ENCODE results near the gene KCNMA1.

Gene KCNMA1

GRCh38 chr10:77633376-77633775 is 4.2 kb downstream of the KCNMA1 start:
- no peak overlapping the region for H3K9ac ChIP-seq (ENCODE audit: low read depth, low read length)
- no peaks in the 10 kb centered on the region for H3K36me3 ChIP-seq (ENCODE audit: insufficient read depth, low read length)
- H3K9me3 ChIP-seq (ENCODE audit: control insufficient read depth, insufficient read depth, low read length) = no peaks in the 10 kb centered on the region
- peaks cover 16% of the 10 kb centered on the region for H3K4me1 ChIP-seq (ENCODE audit: insufficient read depth, low read length)

GRCh38 chr10:77631241-77631640 is 6.4 kb downstream of the KCNMA1 start:
- Histone ChIP-seq H3K4me1 (ENCODE audit: insufficient read depth, low read length) (peaks cover 16% of the 10 kb centered on the region), H3K36me3 (ENCODE audit: insufficient read depth, low read length) (no peaks in the 10 kb centered on the region), H3K9me3 (ENCODE audit: control insufficient read depth, insufficient read depth, low read length) (no peaks in the 10 kb centered on the region), H3K9ac (ENCODE audit: low read depth, low read length) (no peak overlapping the region)

- no peaks in the 10 kb centered on the region for H3K9me3 ChIP-seq (ENCODE audit: control insufficient read depth, insufficient read depth, low read length)
- H3K4me1 ChIP-seq (ENCODE audit: insufficient read depth, low read length) = peaks cover 16% of the 10 kb centered on the region
- H3K9ac ChIP-seq (ENCODE audit: low read depth, low read length) = no peak overlapping the region
- H3K36me3 ChIP-seq (ENCODE audit: insufficient read depth, low read length) = no peaks in the 10 kb centered on the region
These were observed 7.1 kb downstream of the KCNMA1 start for GRCh38 chr10:77630507-77630848.

GRCh38 chr10:77629775-77630506 is 7.7 kb downstream of the KCNMA1 start:
- Histone ChIP-seq H3K36me3 (ENCODE audit: insufficient read depth, low read length) (no peaks in the 10 kb centered on the region), H3K9ac (ENCODE audit: low read depth, low read length) (no peak overlapping the region), H3K4me1 (ENCODE audit: insufficient read depth, low read length) (peaks cover 12% of the 10 kb centered on the region), H3K9me3 (ENCODE audit: control insufficient read depth, insufficient read depth, low read length) (no peaks in the 10 kb centered on the region)

GRCh38 chr10:77628906-77629730 is 8.5 kb downstream of the KCNMA1 start:
- Histone ChIP-seq H3K9ac (ENCODE audit: low read depth, low read length) (no peak overlapping the region), H3K36me3 (ENCODE audit: insufficient read depth, low read length) (no peaks in the 10 kb centered on the region), H3K9me3 (ENCODE audit: control insufficient read depth, insufficient read depth, low read length) (no peaks in the 10 kb centered on the region), H3K4me1 (ENCODE audit: insufficient read depth, low read length) (peaks cover 9% of the 10 kb centered on the region)

- H3K9me3 ChIP-seq (ENCODE audit: control insufficient read depth, insufficient read depth, low read length) = no peaks in the 10 kb centered on the region
- no peak overlapping the region for H3K9ac ChIP-seq (ENCODE audit: low read depth, low read length)
- no peaks in the 10 kb centered on the region for H3K36me3 ChIP-seq (ENCODE audit: insufficient read depth, low read length)
- H3K4me1 ChIP-seq (ENCODE audit: insufficient read depth, low read length) = peaks cover 9% of the 10 kb centered on the region
These were observed 11.2 kb downstream of the KCNMA1 start for GRCh38 chr10:77626266-77626935.

GRCh38 chr10:77625379-77625778 is 12.2 kb downstream of the KCNMA1 start:
- Histone ChIP-seq H3K9ac (ENCODE audit: low read depth, low read length) (no peak overlapping the region), H3K4me1 (ENCODE audit: insufficient read depth, low read length) (peaks cover 9% of the 10 kb centered on the region), H3K9me3 (ENCODE audit: control insufficient read depth, insufficient read depth, low read length) (no peaks in the 10 kb centered on the region), H3K36me3 (ENCODE audit: insufficient read depth, low read length) (no peaks in the 10 kb centered on the region)

- Histone ChIP-seq H3K9ac (ENCODE audit: low read depth, low read length) (no peak overlapping the region), H3K4me1 (ENCODE audit: insufficient read depth, low read length) (no peaks in the 10 kb centered on the region), H3K9me3 (ENCODE audit: control insufficient read depth, insufficient read depth, low read length) (no peaks in the 10 kb centered on the region), H3K36me3 (ENCODE audit: insufficient read depth, low read length) (no peaks in the 10 kb centered on the region)
These were observed 14.7 kb downstream of the KCNMA1 start for GRCh38 chr10:77622889-77623291.

- H3K9me3 ChIP-seq (ENCODE audit: control insufficient read depth, insufficient read depth, low read length) = no peaks in the 10 kb centered on the region
- no peaks in the 10 kb centered on the region for H3K4me1 ChIP-seq (ENCODE audit: insufficient read depth, low read length)
- no peak overlapping the region for H3K9ac ChIP-seq (ENCODE audit: low read depth, low read length)
- no peaks in the 10 kb centered on the region for H3K36me3 ChIP-seq (ENCODE audit: insufficient read depth, low read length)
These were observed 16.9 kb downstream of the KCNMA1 start for GRCh38 chr10:77620731-77621130.

- no peaks in the 10 kb centered on the region for H3K36me3 ChIP-seq (ENCODE audit: insufficient read depth, low read length)
- H3K4me1 ChIP-seq (ENCODE audit: insufficient read depth, low read length) = no peaks in the 10 kb centered on the region
- H3K9ac ChIP-seq (ENCODE audit: low read depth, low read length) = no peak overlapping the region
- no peaks in the 10 kb centered on the region for H3K9me3 ChIP-seq (ENCODE audit: control insufficient read depth, insufficient read depth, low read length)
These were observed 17.5 kb downstream of the KCNMA1 start for GRCh38 chr10:77619964-77620703.

GRCh38 chr10:77618117-77618516 is 19.5 kb downstream of the KCNMA1 start:
- Histone ChIP-seq H3K4me1 (ENCODE audit: insufficient read depth, low read length) (no peaks in the 10 kb centered on the region), H3K9me3 (ENCODE audit: control insufficient read depth, insufficient read depth, low read length) (no peaks in the 10 kb centered on the region), H3K36me3 (ENCODE audit: insufficient read depth, low read length) (no peaks in the 10 kb centered on the region), H3K9ac (ENCODE audit: low read depth, low read length) (no peak overlapping the region)

- no peaks in the 10 kb centered on the region for H3K4me1 ChIP-seq (ENCODE audit: insufficient read depth, low read length)
- H3K9me3 ChIP-seq (ENCODE audit: control insufficient read depth, insufficient read depth, low read length) = no peaks in the 10 kb centered on the region
- no peak overlapping the region for H3K9ac ChIP-seq (ENCODE audit: low read depth, low read length)
- no peaks in the 10 kb centered on the region for H3K36me3 ChIP-seq (ENCODE audit: insufficient read depth, low read length)
These were observed 20.8 kb downstream of the KCNMA1 start for GRCh38 chr10:77616766-77617165.

GRCh38 chr10:77614778-77615625 is 22.6 kb downstream of the KCNMA1 start:
- H3K4me1 ChIP-seq (ENCODE audit: insufficient read depth, low read length) = peaks cover under 1% of the 10 kb centered on the region; the same call in 1 of the 2 replicates
- no peak overlapping the region for H3K9ac ChIP-seq (ENCODE audit: low read depth, low read length)
- H3K9me3 ChIP-seq (ENCODE audit: control insufficient read depth, insufficient read depth, low read length) = no peaks in the 10 kb centered on the region
- H3K36me3 ChIP-seq (ENCODE audit: insufficient read depth, low read length) = no peaks in the 10 kb centered on the region
